Hypothalamus (tissue), 51 donors: Measurements from ENCODE around the gene GNA12.
A peak's percentile ranks its signal among the peaks of the same experiment; 100 is the strongest.
"Not testable (repeated sequence)": the region's sequence is repeated elsewhere in the genome, so short reads cannot be mapped to it uniquely, and the experiment has no call there.

ENCODE experiments used
- DNase-seq, 51 donors: peaks; one replicate each; lab custom pipeline; 2025; lab: John Stamatoyannopoulos, UW

The GNA12 gene

DNA sequence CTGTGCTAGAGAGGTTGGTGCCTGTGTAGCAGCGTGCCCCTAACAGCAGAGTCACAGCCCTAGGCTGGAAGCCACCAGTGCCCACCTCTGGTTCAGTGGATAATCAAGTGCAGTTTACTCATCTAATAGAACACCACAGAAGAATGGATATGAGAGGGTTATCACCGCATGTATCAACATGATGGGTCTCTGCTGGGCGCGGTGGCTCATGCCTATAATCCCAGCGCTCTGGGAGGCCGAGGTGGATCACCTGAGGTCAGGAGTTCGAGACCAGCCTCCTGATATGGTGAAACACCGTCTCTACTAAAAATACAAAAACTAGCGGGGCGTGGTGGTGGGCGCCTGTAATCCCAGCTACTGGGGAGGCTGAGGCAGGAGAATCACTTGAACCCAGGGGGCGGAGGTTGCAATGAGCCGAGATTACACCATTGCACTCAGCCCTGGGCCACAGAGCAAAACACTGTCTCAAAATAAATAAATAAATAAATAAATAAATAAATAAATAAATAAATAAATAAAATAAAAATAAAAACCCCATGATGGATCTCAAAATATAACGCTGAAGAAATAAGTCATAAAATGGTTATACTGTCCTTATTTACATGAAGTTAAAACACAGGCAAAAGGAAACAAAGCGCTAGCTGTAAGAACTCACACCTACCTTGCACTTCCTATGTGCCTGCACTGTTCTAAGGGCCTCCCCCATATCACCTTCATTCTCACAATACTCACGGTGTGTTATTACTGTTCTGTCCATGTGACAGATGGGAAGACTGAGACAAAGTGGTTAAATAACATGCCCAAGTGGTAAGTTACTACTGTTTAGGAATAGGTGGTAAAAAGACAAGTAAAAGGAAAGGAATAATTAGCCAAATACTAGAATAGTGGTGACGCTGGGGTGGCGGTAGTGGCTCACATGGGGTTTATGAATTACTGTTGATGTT is 85.2 kb downstream of the GNA12 start:
- DNase-seq, result peak in 1 of 51 donors; percentile 55

DNA sequence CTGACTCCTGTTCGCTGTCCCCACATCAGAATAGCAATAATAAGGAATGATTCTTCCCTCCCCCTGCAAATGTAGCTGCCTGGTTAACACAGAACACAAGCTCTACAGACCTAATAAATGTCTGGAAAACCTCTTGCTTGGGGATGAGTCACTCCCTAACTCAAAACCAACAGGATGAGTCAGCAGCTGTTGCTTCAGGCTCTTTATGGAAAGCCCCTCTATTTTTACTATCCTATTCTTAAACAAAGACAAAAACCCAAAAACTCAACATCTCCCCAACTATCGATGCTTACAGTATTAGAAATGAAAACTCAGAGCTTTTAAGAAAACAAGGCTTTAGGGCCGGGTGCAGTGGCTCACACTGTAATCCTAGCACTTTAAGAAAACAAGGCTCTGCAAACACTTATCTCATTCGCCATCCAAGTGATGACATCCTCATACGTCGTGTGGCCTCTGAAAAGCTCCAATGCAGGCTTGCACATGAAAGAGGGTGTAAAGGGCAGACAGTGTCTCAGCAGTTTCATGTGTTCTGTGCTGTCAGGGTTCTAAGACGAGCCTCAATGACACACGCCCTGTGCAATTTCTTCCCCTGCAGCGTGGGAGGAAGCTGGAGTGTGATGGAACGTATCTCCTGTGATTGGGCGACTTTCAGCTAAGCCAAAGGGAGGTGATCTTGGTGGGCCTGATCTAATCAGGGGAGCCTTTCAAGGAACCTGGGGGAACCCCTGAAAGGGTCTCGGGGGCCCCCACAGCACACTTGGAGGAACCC is 86.0 kb downstream of the GNA12 start:
- DNase-seq, result peak in 4 of 51 donors; percentile 22 to 80 (median 52)

DNA sequence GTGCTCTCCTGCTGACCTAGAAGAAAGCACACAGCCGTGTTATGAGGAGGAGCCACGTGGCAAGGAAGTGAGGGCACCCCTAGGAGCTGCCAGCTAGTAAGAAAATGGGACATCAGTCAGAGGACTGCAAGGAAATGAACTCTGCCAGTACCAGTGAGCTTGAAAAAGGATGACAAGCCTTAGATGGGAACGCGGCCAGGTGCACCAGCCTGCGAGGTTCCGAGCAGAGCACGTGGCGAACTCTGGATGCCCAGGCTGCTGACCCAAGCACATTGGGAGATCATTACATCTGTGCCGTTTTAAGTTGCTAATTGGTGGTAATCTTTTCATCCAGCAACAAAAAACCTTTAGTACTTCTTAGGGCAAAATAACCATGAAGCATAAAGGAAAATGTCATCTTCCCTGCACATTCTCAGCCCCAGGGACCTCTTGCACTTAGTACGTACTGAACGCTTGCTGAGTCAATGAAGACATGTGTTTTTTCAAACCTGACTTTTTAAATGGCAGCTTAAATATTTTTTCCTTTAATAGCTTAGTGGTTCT is 86.7 kb downstream of the GNA12 start:
- peak in 30 of 51 donors; percentile 30 to 83 (median 66) for DNase-seq

DNA sequence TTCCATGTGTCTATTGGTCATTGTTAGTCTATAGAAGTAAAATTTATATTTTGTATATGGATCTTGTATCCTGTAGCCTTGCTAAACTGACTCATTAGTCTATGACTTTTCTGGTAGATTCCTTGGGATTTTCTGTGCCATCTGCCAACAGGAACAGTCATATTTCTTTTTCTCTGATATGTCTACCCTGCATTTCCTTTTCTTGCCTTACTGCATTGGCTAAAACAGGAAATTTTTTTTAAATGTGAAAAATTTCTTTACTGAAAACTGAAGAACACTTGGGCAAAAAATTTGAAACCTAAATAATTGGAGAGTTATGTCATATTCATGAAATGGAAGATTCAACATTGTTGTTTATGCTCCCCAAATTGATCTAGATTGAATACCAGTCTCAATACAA is 88.6 kb downstream of the GNA12 start:
- no peak for DNase-seq

DNA sequence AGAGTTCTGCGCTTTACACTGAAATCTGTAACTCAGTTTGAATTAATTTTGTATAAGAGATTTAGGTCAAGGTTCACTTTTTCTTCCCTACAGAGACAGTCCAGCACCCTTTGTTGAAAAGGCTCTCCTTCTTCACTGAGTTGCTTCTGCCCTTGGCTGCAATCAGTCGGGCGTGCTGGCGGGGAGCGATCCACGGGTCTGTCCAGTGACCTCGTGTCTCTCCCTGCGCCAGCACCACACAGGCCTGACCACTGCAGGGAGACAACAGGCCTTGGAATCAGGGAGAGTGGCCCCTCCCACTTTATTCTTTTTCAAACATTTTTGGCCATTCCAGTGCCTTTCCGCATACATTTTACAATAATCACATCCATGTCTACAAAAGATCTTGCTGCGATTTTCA is 89.2 kb downstream of the GNA12 start:
- DNase-seq, result no peak

DNA sequence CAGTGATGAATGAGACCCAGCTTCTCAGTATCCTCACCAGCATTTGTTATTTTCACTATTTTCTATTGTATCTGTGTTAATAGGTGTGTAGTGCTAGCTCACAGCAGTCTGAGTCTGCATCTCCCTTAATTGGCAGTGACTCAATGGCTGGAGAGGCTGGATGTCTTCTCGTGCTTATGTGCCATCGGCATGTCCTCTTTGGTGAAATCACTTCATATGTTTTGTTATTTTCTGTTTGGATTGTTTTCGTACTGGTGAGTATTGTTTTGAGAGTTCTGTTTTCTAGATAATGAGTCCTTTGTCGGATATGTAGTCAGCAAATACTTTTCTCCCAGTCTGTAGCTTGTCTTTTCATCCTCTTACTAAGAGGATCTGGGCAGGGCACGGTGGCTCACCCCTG is 90.0 kb downstream of the GNA12 start:
- peak in 2 of 51 donors; percentile 12 to 22 for DNase-seq

DNA sequence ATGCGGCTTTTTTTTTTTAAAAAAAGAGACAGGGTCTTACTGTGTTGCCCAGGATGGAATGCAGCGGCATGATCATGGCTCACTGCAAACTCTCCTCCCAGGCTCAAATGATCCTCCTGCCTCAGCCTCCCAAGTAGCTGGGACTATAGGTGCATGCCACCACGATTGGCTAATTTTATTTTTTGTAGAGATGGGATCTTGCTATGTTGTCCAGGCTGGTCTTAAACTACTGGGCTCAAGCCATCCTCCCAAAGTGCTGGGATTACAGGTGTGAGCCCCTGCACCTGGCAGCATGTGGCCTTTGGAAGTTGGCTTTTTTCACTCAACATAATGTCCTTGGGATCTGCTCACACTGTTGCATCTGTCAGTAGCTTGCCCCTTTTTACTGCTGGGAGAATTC is 91.0 kb downstream of the GNA12 start:
- DNase-seq, result no peak

DNA sequence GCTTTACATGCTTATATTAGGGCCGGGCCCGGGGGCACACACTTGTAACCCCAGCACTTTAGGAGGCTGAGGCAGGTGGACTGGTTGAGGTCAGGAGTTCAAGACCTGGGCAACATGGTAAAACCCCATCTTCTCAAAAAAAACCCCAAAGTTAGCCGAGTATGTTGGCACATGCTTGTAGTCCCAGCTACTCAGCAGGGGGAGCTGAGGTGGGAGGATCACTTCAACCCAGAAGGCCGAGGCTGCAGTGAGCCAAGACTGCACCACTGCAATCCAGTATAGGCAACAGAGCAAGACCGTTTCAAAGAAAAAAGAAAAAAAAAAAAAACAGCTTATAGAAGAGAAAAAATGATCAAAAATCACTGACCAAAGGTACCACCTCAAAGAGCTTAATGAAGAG is 93.0 kb downstream of the GNA12 start:
- no peak for DNase-seq

DNA sequence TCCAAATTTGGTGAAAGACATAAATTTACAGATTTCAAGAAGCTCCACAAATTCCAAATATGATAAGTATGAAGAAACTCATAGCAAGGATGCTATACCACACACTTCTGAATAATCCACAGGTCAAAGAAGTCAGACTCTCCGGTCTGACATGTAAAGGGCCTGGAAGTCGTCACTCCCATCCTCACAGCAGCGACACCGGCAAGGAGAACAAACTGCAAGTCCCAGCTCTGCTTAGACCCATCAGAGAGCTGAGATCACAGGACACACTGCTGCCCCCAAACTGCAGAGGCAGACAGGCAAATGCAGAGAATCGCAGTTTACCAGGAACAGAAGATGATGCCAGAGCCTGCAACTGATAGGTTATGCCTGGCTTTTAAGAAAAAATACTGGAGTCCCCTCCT is 94.1 kb downstream of the GNA12 start:
- DNase-seq, result no peak

DNA sequence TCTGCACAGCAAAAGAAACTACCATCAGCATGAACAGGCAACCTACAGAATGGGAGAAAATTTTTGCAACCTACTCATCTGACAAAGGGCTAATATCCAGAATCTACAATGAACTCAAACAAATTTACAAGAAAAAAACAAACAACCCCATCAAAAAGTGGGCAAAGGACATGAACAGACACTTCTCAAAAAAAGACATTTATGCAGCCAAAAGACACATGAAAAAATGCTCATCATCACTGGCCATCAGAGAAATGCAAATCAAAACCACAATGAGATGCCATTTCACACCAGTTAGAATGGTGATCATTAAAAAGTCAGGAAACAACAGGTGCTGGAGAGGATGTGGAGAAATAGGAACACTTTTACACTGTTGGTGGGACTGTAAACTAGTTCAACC is 95.4 kb downstream of the GNA12 start:
- DNase-seq, result not testable (repeated sequence)

DNA sequence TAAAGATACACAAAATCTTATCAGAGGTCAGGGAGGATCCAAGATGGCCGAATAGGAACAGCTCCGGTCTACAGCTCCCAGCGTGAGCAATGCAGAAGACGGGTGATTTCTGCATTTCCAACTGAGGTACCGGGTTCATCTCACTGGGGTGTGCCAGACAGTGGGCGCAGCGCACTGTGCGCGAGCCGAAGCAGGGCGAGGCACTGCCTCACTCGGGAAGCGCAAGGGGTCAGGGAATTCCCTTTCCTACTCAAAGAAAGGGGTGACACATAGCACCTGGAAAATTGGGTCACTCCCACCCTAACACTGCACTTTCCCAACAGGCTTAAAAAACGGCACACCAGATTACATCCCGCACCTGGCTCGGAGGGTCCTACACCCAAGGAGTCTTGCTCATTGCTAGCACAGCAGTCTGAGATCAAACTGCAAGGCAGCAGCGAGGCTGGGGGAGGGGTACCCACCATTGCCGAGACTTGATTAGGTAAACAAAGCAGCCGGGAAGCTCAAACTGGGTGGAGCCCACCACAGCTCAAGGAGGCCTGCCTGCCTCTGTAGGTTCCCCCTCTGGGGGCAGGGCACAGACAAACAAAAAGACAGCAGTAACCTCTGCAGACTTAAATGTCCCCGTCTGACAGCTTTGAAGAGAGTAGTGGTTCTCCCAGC is 100.5 kb downstream of the GNA12 start:
- DNase-seq, result not testable (repeated sequence)

DNA sequence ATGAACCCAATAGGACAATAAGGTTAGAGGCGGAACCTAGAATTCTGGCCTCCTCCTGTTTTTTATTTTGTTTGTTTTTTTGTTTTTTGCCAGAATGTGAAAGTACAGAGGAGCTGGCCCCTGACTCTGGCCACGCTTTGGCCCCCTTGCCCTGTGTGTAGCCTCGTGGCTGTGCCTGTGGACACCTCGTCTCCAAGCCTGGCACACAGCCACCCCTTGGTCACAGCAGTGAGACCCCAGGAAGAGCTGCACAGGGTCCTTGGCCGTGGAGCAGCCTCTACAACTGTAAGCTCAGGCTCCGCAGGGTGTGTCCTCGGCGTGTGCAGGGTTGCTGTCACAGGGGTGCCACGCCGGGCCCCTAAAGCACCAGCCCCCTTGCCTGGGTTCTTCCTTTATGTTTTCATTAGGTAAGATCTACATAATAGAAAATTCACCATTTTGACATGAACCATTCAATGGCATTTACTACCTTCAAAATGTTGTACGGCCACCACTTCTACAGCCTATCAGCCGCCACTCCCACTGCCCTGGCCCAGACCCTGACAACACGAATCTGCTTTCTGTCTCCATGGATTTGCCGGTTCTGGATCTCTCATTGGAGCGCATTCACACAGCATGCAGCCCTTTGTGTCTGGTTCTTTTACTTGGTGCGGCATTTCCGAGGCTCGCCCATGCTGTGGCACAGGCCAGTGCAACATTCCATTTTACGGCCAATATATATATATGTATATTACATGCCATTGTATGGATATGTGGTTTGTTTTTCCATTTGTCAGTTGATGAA is 105.2 kb downstream of the GNA12 start:
- DNase-seq, result no peak

DNA sequence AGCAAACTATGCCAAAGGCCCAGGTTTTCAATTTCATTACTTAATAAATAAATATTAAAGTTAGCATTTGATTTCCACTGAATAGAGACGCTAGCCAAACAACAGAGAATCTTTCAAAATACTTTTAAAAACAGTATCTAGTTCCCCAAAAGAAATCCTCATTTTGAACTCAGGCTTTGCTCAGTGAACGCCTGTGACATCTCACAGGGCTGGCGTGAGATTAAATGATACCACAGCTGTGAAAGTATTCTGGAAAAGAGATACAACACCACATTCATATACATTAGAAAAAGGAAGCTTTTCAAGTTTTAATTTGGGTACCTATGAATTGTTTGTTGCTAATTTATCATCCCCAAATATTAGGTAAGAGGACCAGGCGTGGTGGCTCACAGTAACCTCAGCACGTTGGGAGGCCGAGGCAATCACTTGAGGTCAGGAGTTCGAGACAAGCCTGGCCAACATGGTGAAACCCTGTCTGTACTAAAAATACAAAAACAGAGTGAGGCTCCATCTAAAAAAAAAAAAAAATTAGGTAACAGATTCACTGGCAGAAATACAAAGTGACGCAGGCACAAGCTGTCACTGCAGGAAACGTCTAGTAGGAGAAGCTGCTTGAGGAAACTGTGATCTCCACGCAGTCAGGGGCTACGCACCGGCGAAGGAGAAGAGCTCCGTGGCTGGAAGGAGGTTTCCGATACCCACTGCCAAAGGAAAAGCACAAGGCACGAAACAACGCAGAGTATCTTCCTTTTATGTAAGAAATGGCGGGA is 106.2 kb downstream of the GNA12 start:
- DNase-seq, result peak in 5 of 51 donors; percentile 20 to 60 (median 44)

DNA sequence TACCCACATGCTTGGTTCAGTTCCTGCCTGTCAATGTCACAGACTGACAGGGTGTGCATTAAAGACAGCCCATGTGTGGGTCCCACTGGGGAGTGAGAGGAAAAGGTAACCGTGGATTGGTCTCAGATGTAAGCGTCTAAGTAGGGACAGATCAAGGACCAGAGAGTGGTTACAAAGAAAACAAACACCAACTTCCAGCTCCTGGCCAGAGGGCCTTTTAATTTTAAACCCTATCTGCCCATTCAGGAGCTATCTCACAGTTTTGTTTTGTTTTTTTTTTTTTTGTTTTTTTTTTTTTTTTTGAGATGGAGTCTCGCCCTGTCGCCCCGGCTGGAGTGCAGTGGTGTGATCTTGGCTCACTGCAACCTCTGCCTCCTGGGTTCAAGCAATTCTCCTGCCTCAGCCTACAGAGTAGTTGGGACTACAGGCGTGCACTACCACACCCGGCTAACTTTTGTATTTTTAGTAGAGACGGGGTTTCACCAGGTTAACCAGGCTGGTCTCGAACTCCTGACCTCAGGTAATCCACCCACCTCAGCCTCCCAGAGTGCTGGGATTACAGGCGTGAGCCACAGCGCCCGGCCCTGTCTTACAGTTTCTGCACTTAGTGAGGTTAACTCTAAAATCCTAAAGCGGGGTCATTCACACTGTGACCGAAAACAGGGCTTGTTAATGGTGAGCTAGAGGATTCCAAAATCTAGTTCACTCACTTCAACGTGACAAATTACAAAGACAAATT is 106.9 kb downstream of the GNA12 start:
- DNase-seq, result not testable (repeated sequence)

DNA sequence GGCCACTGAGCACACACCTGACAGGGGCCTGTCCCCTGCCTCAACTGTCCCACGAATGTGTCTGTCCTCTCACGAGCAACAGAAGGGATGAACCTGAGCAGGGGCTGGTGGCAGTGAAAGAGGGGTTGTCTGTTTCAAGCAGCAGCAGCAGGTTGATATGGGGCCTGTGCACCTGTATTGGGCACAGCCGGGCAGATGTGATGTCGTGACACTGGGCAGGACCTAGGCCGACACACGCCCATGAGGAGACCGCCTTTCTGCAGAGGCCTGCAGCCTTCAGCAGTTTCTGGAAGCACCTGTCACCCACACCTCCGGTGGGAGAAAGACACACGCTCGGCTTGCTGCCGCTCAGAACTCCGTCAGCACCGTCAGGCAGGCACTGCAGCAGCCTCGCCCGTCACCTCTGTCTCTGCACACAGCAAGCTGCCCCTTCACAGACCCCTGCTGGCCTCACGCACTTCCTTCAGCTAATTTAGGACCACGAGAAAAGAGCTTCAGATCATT is 107.6 kb downstream of the GNA12 start:
- DNase-seq, result no peak

DNA sequence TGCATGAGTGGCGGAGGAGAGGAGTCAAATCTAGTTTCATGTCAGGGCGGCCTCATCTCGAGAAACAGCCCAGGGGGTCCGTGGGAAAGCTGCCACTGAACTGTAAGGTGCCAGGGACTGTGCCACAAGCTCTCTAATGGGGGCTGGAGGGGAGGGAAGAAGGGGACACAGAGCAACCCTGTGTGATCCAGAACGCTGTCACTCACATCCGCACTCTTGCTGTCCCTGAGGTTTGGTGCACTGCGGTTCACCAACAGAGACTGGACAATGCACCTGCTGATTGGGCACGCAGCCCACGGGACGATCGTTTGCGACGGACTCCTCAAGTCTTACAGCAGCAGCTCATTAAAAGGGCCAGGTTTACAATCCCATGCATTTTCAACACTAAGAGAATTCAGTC is 108.4 kb downstream of the GNA12 start:
- DNase-seq, result no peak

DNA sequence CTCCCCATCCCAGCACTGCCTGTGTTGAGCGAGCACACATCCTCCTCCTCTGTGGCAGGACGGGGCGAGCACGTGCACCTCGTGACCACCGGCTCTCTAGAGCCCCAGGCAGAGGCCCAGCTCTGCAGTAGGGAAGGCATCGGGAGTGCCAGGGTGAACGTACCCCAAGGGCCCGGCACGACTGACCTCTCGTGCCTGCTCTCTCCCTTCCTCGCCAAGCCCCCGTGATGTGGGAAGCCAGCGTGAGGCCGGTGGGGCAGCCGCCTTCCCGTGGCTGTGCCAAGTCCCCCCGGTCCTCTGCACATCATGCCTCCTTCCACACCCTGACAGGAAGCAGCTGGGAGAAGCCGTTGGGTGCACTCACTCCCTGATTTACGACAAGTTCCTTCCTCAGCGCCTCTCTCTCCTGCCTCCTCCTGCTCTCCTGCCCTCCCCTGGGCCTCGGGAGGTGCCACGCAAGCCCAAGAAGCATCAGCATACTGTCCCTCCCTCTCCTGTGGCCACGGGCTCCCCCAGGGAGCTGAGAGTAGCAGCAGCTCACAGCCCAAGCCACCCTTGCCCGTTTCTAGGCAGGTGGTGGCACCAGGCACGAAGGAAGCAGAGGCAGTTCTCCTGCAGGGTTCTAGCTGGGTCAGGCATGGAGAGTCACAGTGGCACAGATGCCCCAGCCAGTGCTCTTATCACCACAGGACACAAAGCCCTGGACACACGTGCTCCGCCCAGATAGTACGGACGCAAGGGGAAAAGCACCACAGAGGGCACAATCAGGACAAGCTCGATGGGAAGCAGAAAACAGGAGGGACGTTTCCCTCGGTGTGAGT is 109.1 kb downstream of the GNA12 start:
- peak in 11 of 51 donors; percentile 21 to 58 (median 35) for DNase-seq
